Measurements from ENCODE around the gene SYNPO2. TPM values are rescaled to one million over a fixed set of nuclear protein-coding genes. Genes with fewer than 3 reads are reported as not detected.

The SYNPO2 gene
- polyA plus RNA-seq (2013, experiment 1 of 2): 1.4 TPM
- 1.7 TPM for polyA plus RNA-seq (2013, experiment 2 of 2)

- Histone ChIP-seq H3K9me3 (ENCODE audit: insufficient read depth, low read depth, low read length) (no peaks in the 10 kb centered on the region), H3K4me3 (ENCODE audit: low read length) (peak within 1 kb of the TSS; percentile 56), H3K4me1 (ENCODE audit: insufficient read depth, low read length) (peaks cover 9% of the 10 kb centered on the region), H3K27ac (ENCODE audit: low read depth, low read length) (no peak within 1 kb of the TSS; the same call in 1 of the 2 replicates), H3K27me3 (ENCODE audit: insufficient read depth, low read length) (peaks cover 20% of the 10 kb centered on the region; the same call in 1 of the 2 replicates), H3K9ac (ENCODE audit: low read depth, low read length) (peak within 1 kb of the TSS; percentile 41), H3K36me3 (ENCODE audit: insufficient read depth, low read length) (no peaks in the 10 kb centered on the region)
- 4% methylated on average over 29 of the region's 29 CpGs for WGBS
Measured at GRCh38 chr4:118888666-118889311, at the start of gene SYNPO2. TSS of gene SYNPO2 (plus strand) at chr4:118888854. CDS start at chr4:118889037, 183 bp downstream.

- Histone ChIP-seq H3K4me1 (ENCODE audit: insufficient read depth, low read length) (peaks cover 15% of the 10 kb centered on the region), H3K36me3 (ENCODE audit: insufficient read depth, low read length) (no peaks in the 10 kb centered on the region), H3K9me3 (ENCODE audit: insufficient read depth, low read depth, low read length) (no peaks in the 10 kb centered on the region), H3K27me3 (ENCODE audit: insufficient read depth, low read length) (no peaks in the 10 kb centered on the region), H3K4me3 (ENCODE audit: low read length) (no peak overlapping the region), H3K27ac (ENCODE audit: low read depth, low read length) (no peak overlapping the region), H3K9ac (ENCODE audit: low read depth, low read length) (no peak overlapping the region)
- 87% methylated on average over 3 of the region's 3 CpGs for WGBS
Measured at GRCh38 chr4:118839221-118839927, 49.3 kb upstream of the SYNPO2 start.

GRCh38 chr4:118842055-118842454 lies 46.6 kb upstream of the SYNPO2 start:
- H3K27ac ChIP-seq (ENCODE audit: low read depth, low read length): no peak overlapping the region
- 80% methylated on average over 1 of the region's 3 CpGs for WGBS
- no peak overlapping the region for H3K9ac ChIP-seq (ENCODE audit: low read depth, low read length)
- no peaks in the 10 kb centered on the region for H3K27me3 ChIP-seq (ENCODE audit: insufficient read depth, low read length)
- H3K4me1 ChIP-seq (ENCODE audit: insufficient read depth, low read length): peaks cover 10% of the 10 kb centered on the region
- no peak overlapping the region for H3K4me3 ChIP-seq (ENCODE audit: low read length)
- no peaks in the 10 kb centered on the region for H3K9me3 ChIP-seq (ENCODE audit: insufficient read depth, low read depth, low read length)
- H3K36me3 ChIP-seq (ENCODE audit: insufficient read depth, low read length): no peaks in the 10 kb centered on the region

- Histone ChIP-seq H3K9ac (ENCODE audit: low read depth, low read length) (no peak overlapping the region), H3K36me3 (ENCODE audit: insufficient read depth, low read length) (no peaks in the 10 kb centered on the region), H3K9me3 (ENCODE audit: insufficient read depth, low read depth, low read length) (no peaks in the 10 kb centered on the region), H3K4me1 (ENCODE audit: insufficient read depth, low read length) (peaks cover 12% of the 10 kb centered on the region), H3K27ac (ENCODE audit: low read depth, low read length) (no peak overlapping the region), H3K4me3 (ENCODE audit: low read length) (no peak overlapping the region), H3K27me3 (ENCODE audit: insufficient read depth, low read length) (no peaks in the 10 kb centered on the region)
- 86% methylated on average over 6 of the region's 6 CpGs for WGBS
Measured at GRCh38 chr4:118843237-118843636, 45.4 kb upstream of the SYNPO2 start.

- no peaks in the 10 kb centered on the region for H3K27me3 ChIP-seq (ENCODE audit: insufficient read depth, low read length)
- H3K4me3 ChIP-seq (ENCODE audit: low read length): no peak overlapping the region
- no peaks in the 10 kb centered on the region for H3K36me3 ChIP-seq (ENCODE audit: insufficient read depth, low read length)
- H3K27ac ChIP-seq (ENCODE audit: low read depth, low read length): no peak overlapping the region
- no peaks in the 10 kb centered on the region for H3K9me3 ChIP-seq (ENCODE audit: insufficient read depth, low read depth, low read length)
- H3K9ac ChIP-seq (ENCODE audit: low read depth, low read length): no peak overlapping the region
- peaks cover 32% of the 10 kb centered on the region for H3K4me1 ChIP-seq (ENCODE audit: insufficient read depth, low read length)
Measured at GRCh38 chr4:118845552-118846050, 43.1 kb upstream of the SYNPO2 start.

GRCh38 chr4:118846979-118847378 lies 41.7 kb upstream of the SYNPO2 start:
- Histone ChIP-seq H3K27me3 (ENCODE audit: insufficient read depth, low read length) (no peaks in the 10 kb centered on the region), H3K9ac (ENCODE audit: low read depth, low read length) (0 out of 2 replicates have a peak overlapping the region, but pooled peaks have one; percentile 1), H3K9me3 (ENCODE audit: insufficient read depth, low read depth, low read length) (no peaks in the 10 kb centered on the region), H3K4me3 (ENCODE audit: low read length) (no peak overlapping the region), H3K27ac (ENCODE audit: low read depth, low read length) (no peak overlapping the region), H3K36me3 (ENCODE audit: insufficient read depth, low read length) (no peaks in the 10 kb centered on the region), H3K4me1 (ENCODE audit: insufficient read depth, low read length) (peaks cover 30% of the 10 kb centered on the region)
- WGBS: 94% methylated on average over 1 of the region's 1 CpG

GRCh38 chr4:118848242-118848641 lies 40.4 kb upstream of the SYNPO2 start:
- peak overlapping the region; percentile 19; the same call in 1 of the 2 replicates for H3K9ac ChIP-seq (ENCODE audit: low read depth, low read length)
- H3K27me3 ChIP-seq (ENCODE audit: insufficient read depth, low read length): no peaks in the 10 kb centered on the region
- H3K27ac ChIP-seq (ENCODE audit: low read depth, low read length): peak overlapping the region; percentile 97; the same call in 1 of the 2 replicates
- 95% methylated on average over 7 of the region's 7 CpGs for WGBS
- no peaks in the 10 kb centered on the region for H3K9me3 ChIP-seq (ENCODE audit: insufficient read depth, low read depth, low read length)
- H3K4me1 ChIP-seq (ENCODE audit: insufficient read depth, low read length): peaks cover 35% of the 10 kb centered on the region
- H3K36me3 ChIP-seq (ENCODE audit: insufficient read depth, low read length): no peaks in the 10 kb centered on the region
- H3K4me3 ChIP-seq (ENCODE audit: low read length): no peak overlapping the region

- Histone ChIP-seq H3K36me3 (ENCODE audit: insufficient read depth, low read length) (no peaks in the 10 kb centered on the region), H3K4me1 (ENCODE audit: insufficient read depth, low read length) (peaks cover 38% of the 10 kb centered on the region), H3K27me3 (ENCODE audit: insufficient read depth, low read length) (no peaks in the 10 kb centered on the region), H3K4me3 (ENCODE audit: low read length) (no peak overlapping the region; the same call in 1 of the 2 replicates), H3K9me3 (ENCODE audit: insufficient read depth, low read depth, low read length) (no peaks in the 10 kb centered on the region), H3K9ac (ENCODE audit: low read depth, low read length) (peak overlapping the region; percentile 19; the same call in 1 of the 2 replicates), H3K27ac (ENCODE audit: low read depth, low read length) (peak overlapping the region; percentile 97)
Measured at GRCh38 chr4:118848901-118849300, 39.8 kb upstream of the SYNPO2 start.

GRCh38 chr4:118849867-118850487 lies 38.7 kb upstream of the SYNPO2 start:
- Histone ChIP-seq H3K9me3 (ENCODE audit: insufficient read depth, low read depth, low read length) (no peaks in the 10 kb centered on the region), H3K27ac (ENCODE audit: low read depth, low read length) (peak overlapping the region; percentile 97), H3K9ac (ENCODE audit: low read depth, low read length) (peak overlapping the region; percentile 52), H3K4me1 (ENCODE audit: insufficient read depth, low read length) (peaks cover 38% of the 10 kb centered on the region), H3K4me3 (ENCODE audit: low read length) (peak overlapping the region; percentile 57), H3K36me3 (ENCODE audit: insufficient read depth, low read length) (no peaks in the 10 kb centered on the region), H3K27me3 (ENCODE audit: insufficient read depth, low read length) (no peaks in the 10 kb centered on the region)
- WGBS: 33% methylated on average over 2 of the region's 2 CpGs

GRCh38 chr4:118850488-118851173 lies 38.0 kb upstream of the SYNPO2 start:
- peak overlapping the region; percentile 97 for H3K27ac ChIP-seq (ENCODE audit: low read depth, low read length)
- H3K36me3 ChIP-seq (ENCODE audit: insufficient read depth, low read length): no peaks in the 10 kb centered on the region
- no peaks in the 10 kb centered on the region for H3K9me3 ChIP-seq (ENCODE audit: insufficient read depth, low read depth, low read length)
- H3K27me3 ChIP-seq (ENCODE audit: insufficient read depth, low read length): no peaks in the 10 kb centered on the region
- WGBS: 26% methylated on average over 8 of the region's 8 CpGs
- peak overlapping the region; percentile 52 for H3K9ac ChIP-seq (ENCODE audit: low read depth, low read length)
- H3K4me1 ChIP-seq (ENCODE audit: insufficient read depth, low read length): peaks cover 38% of the 10 kb centered on the region
- peak overlapping the region; percentile 57 for H3K4me3 ChIP-seq (ENCODE audit: low read length)

Measured in HUES64 (cell line).